Medulla oblongata (tissue), 1 donor: ENCODE measurements around the gene PCDHGB6.
"Not testable (repeated sequence)": the region's sequence is repeated elsewhere in the genome, so short reads cannot be mapped to it uniquely, and the experiment has no call there.

Experiments
- DNase-seq: peaks from one replicate; pipeline ENCODE4 v3.0.0-alpha.2; 2015; ENCODE audit errors: extremely low spot score

PCDHGB6 gene

GRCh38 chr5:141388661-141389060, 19.2 kb upstream of the PCDHGB6 start:
- no peak for DNase-seq

GRCh38 chr5:141389153-141390042, 18.4 kb upstream of the PCDHGB6 start:
- DNase-seq: no peak

GRCh38 chr5:141392429-141393198, 15.2 kb upstream of the PCDHGB6 start, which contains the start of gene PCDHGA8:
Gene PCDHGA8, plus strand, starts transcription at chr5:141392633. Its CDS starts 181 bp downstream, at chr5:141392814.
- no peak for DNase-seq

GRCh38 chr5:141393267-141393666, 14.6 kb upstream of the PCDHGB6 start:
- DNase-seq: no peak

GRCh38 chr5:141394401-141395187, 13.2 kb upstream of the PCDHGB6 start:
- DNase-seq: not testable (repeated sequence)

GRCh38 chr5:141397756-141398551, 9.9 kb upstream of the PCDHGB6 start, which contains the start of gene PCDHGB5:
Gene PCDHGB5, plus strand, starts transcription at chr5:141397947. Its CDS starts 181 bp downstream, at chr5:141398128.
- peak; percentile 12 for DNase-seq

- DNase-seq: no peak
Measured at GRCh38 chr5:141398608-141399007, 9.2 kb upstream of the PCDHGB6 start.

GRCh38 chr5:141399555-141400258, 8.1 kb upstream of the PCDHGB6 start:
- DNase-seq: no peak

GRCh38 chr5:141402553-141403243, 5.1 kb upstream of the PCDHGB6 start, which contains the start of gene PCDHGA9:
Gene PCDHGA9, plus strand, starts transcription at chr5:141402778. Its CDS starts 175 bp downstream, at chr5:141402953.
- DNase-seq: peak; percentile 27

GRCh38 chr5:141403387-141403786, 4.4 kb upstream of the PCDHGB6 start:
- DNase-seq: no peak

- no peak for DNase-seq
Measured at GRCh38 chr5:141409598-141410306, 1.9 kb downstream of the PCDHGB6 start.

- DNase-seq: no peak
Measured at GRCh38 chr5:141411575-141411974, 3.8 kb downstream of the PCDHGB6 start.

GRCh38 chr5:141412854-141413539, 5.2 kb downstream of the PCDHGB6 start, which contains the start of gene PCDHGA10:
Gene PCDHGA10, plus strand, starts transcription at chr5:141412987. Its CDS starts 189 bp downstream, at chr5:141413176.
- peak; percentile 25 for DNase-seq

- no peak for DNase-seq
Measured at GRCh38 chr5:141413540-141414069, 5.8 kb downstream of the PCDHGB6 start.

GRCh38 chr5:141414548-141415274, 6.9 kb downstream of the PCDHGB6 start:
- not testable (repeated sequence) for DNase-seq

- not testable (repeated sequence) for DNase-seq
Measured at GRCh38 chr5:141415275-141415618, 7.4 kb downstream of the PCDHGB6 start.

- DNase-seq: peak; percentile 57
Measured at GRCh38 chr5:141417494-141418172, 9.8 kb downstream of the PCDHGB6 start, which contains the start of gene PCDHGB7. Gene PCDHGB7, plus strand, starts transcription at chr5:141417677. Its CDS starts 183 bp downstream, at chr5:141417860.
